Cerebellar cortex (tissue), 1 donor: ENCODE measurements around the gene RCBTB1.
"Not testable (repeated sequence)": the region's sequence is repeated elsewhere in the genome, so short reads cannot be mapped to it uniquely, and the experiment has no call there.

Source experiments
- DNase-seq: peaks from one replicate; pipeline ENCODE4 v3.0.0-alpha.2; 2015; ENCODE audit warnings: low spot score

The RCBTB1 gene

GRCh38 chr13:49585220-49586157, at the start of gene RCBTB1:
RCBTB1 (minus strand) TSS chr13:49585558; CDS start chr13:49567279, 18,279 bp downstream.
- DNase-seq, result peak; percentile 63

- DNase-seq, result no peak
Measured at GRCh38 chr13:49633710-49634109, 48.4 kb upstream of the RCBTB1 start.

- no peak for DNase-seq
Measured at GRCh38 chr13:49632156-49632555, 46.8 kb upstream of the RCBTB1 start.

GRCh38 chr13:49630580-49630979, 45.2 kb upstream of the RCBTB1 start:
- DNase-seq, result no peak

- no peak for DNase-seq
Measured at GRCh38 chr13:49629947-49630346, 44.6 kb upstream of the RCBTB1 start.

GRCh38 chr13:49629196-49629938, 44.0 kb upstream of the RCBTB1 start:
- DNase-seq, result no peak

GRCh38 chr13:49627831-49628652, 42.7 kb upstream of the RCBTB1 start, which contains the start of gene ARL11:
ARL11 (plus strand) TSS chr13:49628507; CDS start chr13:49630448, 1,941 bp downstream.
- no peak for DNase-seq

- no peak for DNase-seq
Measured at GRCh38 chr13:49625392-49626079, 40.2 kb upstream of the RCBTB1 start.

- no peak for DNase-seq
Measured at GRCh38 chr13:49624229-49624628, 38.9 kb upstream of the RCBTB1 start.

- no peak for DNase-seq
Measured at GRCh38 chr13:49622174-49622946, 37.0 kb upstream of the RCBTB1 start.

- no peak for DNase-seq
Measured at GRCh38 chr13:49620170-49620621, 34.8 kb upstream of the RCBTB1 start.

GRCh38 chr13:49616676-49617065, 31.3 kb upstream of the RCBTB1 start:
- DNase-seq, result no peak

- no peak for DNase-seq
Measured at GRCh38 chr13:49615836-49616675, 30.7 kb upstream of the RCBTB1 start.

GRCh38 chr13:49612042-49612441, 26.7 kb upstream of the RCBTB1 start:
- DNase-seq, result not testable (repeated sequence)

GRCh38 chr13:49610176-49610575, 24.8 kb upstream of the RCBTB1 start:
- DNase-seq, result no peak

GRCh38 chr13:49608651-49609331, 23.4 kb upstream of the RCBTB1 start:
- no peak for DNase-seq

- no peak for DNase-seq
Measured at GRCh38 chr13:49607761-49608160, 22.4 kb upstream of the RCBTB1 start.

- peak; percentile 89 for DNase-seq
Measured at GRCh38 chr13:49606747-49607648, 21.6 kb upstream of the RCBTB1 start.
